H9 (cell line): ENCODE results near the gene ST6GAL1. TPM values are rescaled to one million over a fixed set of nuclear protein-coding genes. Genes with fewer than 3 reads are reported as not detected.

Source experiments
- DNase-seq: peaks from one replicate; pipeline ENCODE4 v3.0.0-alpha.2; 2017
- H2AFZ ChIP-seq: one replicate; pipeline ENCODE4 v1.6.1; 2013; ENCODE audit warnings: mild to moderate bottlenecking, low read length, control low read depth, moderate library complexity
- H2AK5ac ChIP-seq: 2 replicates; pipeline ENCODE4 v1.6.1; 2013; ENCODE audit warnings: low read length, control low read depth, mixed read lengths; ENCODE audit not compliant: insufficient read length
- H2BK120ac ChIP-seq: one replicate; pipeline ENCODE4 v1.6.1; 2013; ENCODE audit warnings: low read depth, mild to moderate bottlenecking, low read length, control low read depth, inconsistent platforms; ENCODE audit not compliant: poor library complexity, severe bottlenecking
- H2BK12ac ChIP-seq: 2 replicates; pipeline ENCODE4 v1.6.1; 2013; ENCODE audit warnings: low read length, control low read depth, mixed read lengths, low read depth; ENCODE audit not compliant: insufficient read length
- H2BK15ac ChIP-seq: 2 replicates; pipeline ENCODE4 v1.6.1; 2013; ENCODE audit warnings: low read depth, low read length, control low read depth
- H2BK20ac ChIP-seq: one replicate; pipeline ENCODE4 v1.6.1; 2013; ENCODE audit warnings: low read depth, mild to moderate bottlenecking, low read length, control low read depth, inconsistent platforms; ENCODE audit not compliant: poor library complexity, severe bottlenecking
- H2BK5ac ChIP-seq: 2 replicates; pipeline ENCODE4 v1.6.1; 2013; ENCODE audit warnings: low read length, control low read depth, mixed read lengths; ENCODE audit not compliant: insufficient read length
- H3K14ac ChIP-seq: 2 replicates; pipeline ENCODE4 v1.6.1; 2013; ENCODE audit warnings: low read length, control low read depth; ENCODE audit not compliant: insufficient read depth
- H3K18ac ChIP-seq: 2 replicates; pipeline ENCODE4 v1.6.1; 2013; ENCODE audit warnings: low read depth, mild to moderate bottlenecking, mixed read lengths, low read length, control low read depth; ENCODE audit not compliant: insufficient read length
- H3K23ac ChIP-seq: 2 replicates; pipeline ENCODE4 v1.6.1; 2013; ENCODE audit warnings: low read length, control low read depth, mixed read lengths, low read depth; ENCODE audit not compliant: insufficient read length
- H3K23me2 ChIP-seq: 2 replicates; pipeline ENCODE4 v1.6.1; 2013; ENCODE audit warnings: low read depth, mild to moderate bottlenecking, mixed read lengths, low read length, control low read depth; ENCODE audit not compliant: insufficient read length, poor library complexity, severe bottlenecking
- H3K27ac ChIP-seq: 2 replicates; pipeline ENCODE4 v1.5.1; 2013; ENCODE audit warnings: low read length, control low read depth, mixed read lengths, low read depth; ENCODE audit not compliant: insufficient read length
- H3K27me3 ChIP-seq: 2 replicates; pipeline ENCODE4 v1.6.1; 2013; ENCODE audit warnings: low read length, control low read depth, inconsistent platforms; ENCODE audit not compliant: insufficient read depth
- H3K4ac ChIP-seq: 2 replicates; pipeline ENCODE4 v1.6.1; 2013; ENCODE audit warnings: low read depth, mild to moderate bottlenecking, control low read depth, inconsistent platforms, low read length, moderate library complexity
- H3K4me1 ChIP-seq: 2 replicates; pipeline ENCODE4 v1.6.1; 2013; ENCODE audit warnings: low read length, control low read depth, inconsistent platforms; ENCODE audit not compliant: insufficient read depth
- H3K4me2 ChIP-seq: 2 replicates; pipeline ENCODE4 v1.6.1; 2013; ENCODE audit warnings: low read length, control low read depth, mixed read lengths; ENCODE audit not compliant: insufficient read length, insufficient read depth
- H3K56ac ChIP-seq: 2 replicates; pipeline ENCODE4 v1.6.1; 2013; ENCODE audit warnings: low read depth, mild to moderate bottlenecking, mixed read lengths, low read length, control low read depth; ENCODE audit not compliant: insufficient read length
- H3K79me1 ChIP-seq: 2 replicates; pipeline ENCODE4 v1.6.1; 2013; ENCODE audit warnings: low read depth, mild to moderate bottlenecking, moderate library complexity, low read length, control low read depth, inconsistent platforms; ENCODE audit not compliant: insufficient read depth, poor library complexity, severe bottlenecking
- H3K79me2 ChIP-seq: 2 replicates; pipeline ENCODE4 v1.6.1; 2013; ENCODE audit warnings: low read length, control low read depth, inconsistent platforms; ENCODE audit not compliant: insufficient read depth
- H3K9ac ChIP-seq: 2 replicates; pipeline ENCODE4 v1.6.1; 2013; ENCODE audit warnings: low read length, control low read depth, mixed read lengths; ENCODE audit not compliant: insufficient read length; ENCODE audit errors: extremely low read depth
- H3K9me3 ChIP-seq: one replicate; pipeline ENCODE4 v1.6.1; 2013; ENCODE audit warnings: low read depth, low read length, inconsistent platforms; ENCODE audit not compliant: control insufficient read depth
- H3T11ph ChIP-seq: one replicate; pipeline ENCODE4 v1.6.1; 2013; ENCODE audit warnings: mild to moderate bottlenecking, low read length, control low read depth, inconsistent platforms
- H4K20me1 ChIP-seq: one replicate; pipeline ENCODE4 v1.6.1; 2013; ENCODE audit not compliant: control insufficient read depth, insufficient read length, insufficient read depth
- H4K5ac ChIP-seq: 2 replicates; pipeline ENCODE4 v1.6.1; 2013; ENCODE audit warnings: low read depth, mild to moderate bottlenecking, mixed read lengths, low read length, control low read depth; ENCODE audit not compliant: insufficient read length
- H4K8ac ChIP-seq: replicated peaks from 2 replicates; pipeline ENCODE4 v1.6.1; 2013; ENCODE audit warnings: low read length, control low read depth, mixed read lengths, low read depth; ENCODE audit not compliant: insufficient read length
- H4K91ac ChIP-seq: 2 replicates; pipeline ENCODE4 v1.6.1; 2013; ENCODE audit warnings: low read depth, mild to moderate bottlenecking, moderate library complexity, mixed read lengths, low read length, control low read depth; ENCODE audit not compliant: insufficient read length
- H3K27ac Mint-ChIP-seq, 3 experiments: 2 replicates in 2 of 3; 3 replicates in 1 of 3; pipeline ENCODE4 v1.8.0; 2020 to 2021; ENCODE audit warnings: mixed read lengths in 3 of 3, mild to moderate bottlenecking in 1 of 3, moderate library complexity in 1 of 3
- H3K27me3 Mint-ChIP-seq: 2 replicates; pipeline ENCODE4 v1.8.0; 2021; ENCODE audit warnings: low read depth, mild to moderate bottlenecking, moderate library complexity, mixed read lengths
- H3K36me3 Mint-ChIP-seq, 3 experiments: 2 replicates in 2 of 3; 3 replicates in 1 of 3; pipeline ENCODE4 v1.8.0; 2020 to 2021; ENCODE audit warnings: low read depth in 3 of 3, mixed read lengths in 3 of 3; ENCODE audit not compliant: insufficient read depth in 1 of 3
- H3K4me1 Mint-ChIP-seq, 2 experiments: 2 replicates each; pipeline ENCODE4 v1.8.0; 2020; ENCODE audit warnings: mixed read lengths in 2 of 2
- H3K4me3 Mint-ChIP-seq, 2 experiments: 2 replicates in 1 of 2; 3 replicates in 1 of 2; pipeline ENCODE4 v1.8.0; 2020 to 2021; ENCODE audit warnings: mild to moderate bottlenecking in 2 of 2, mixed read lengths in 2 of 2, moderate library complexity in 1 of 2
- H3K9me3 Mint-ChIP-seq, 2 experiments: 2 replicates in 1 of 2; 3 replicates in 1 of 2; pipeline ENCODE4 v1.8.0; 2020; ENCODE audit warnings: mild to moderate bottlenecking in 2 of 2, mixed read lengths in 2 of 2, moderate library complexity in 1 of 2
- CTCF ChIP-seq: fragments of 200-600 bp; sonication (generic); conservative IDR thresholded peaks from 3 replicates; pipeline ENCODE4 v1.8.0; 2021; ENCODE audit warnings: antibody characterized with exemption, mild to moderate bottlenecking
- WGBS: extraction: QIAGEN DNeasy Blood & Tissue Kit; methylation state at CpG from one replicate; pipeline ENCODE4 v1.1.7; 2013; ENCODE audit warnings: missing lambda C conversion rate, low lambda C conversion rate, mixed read lengths; ENCODE audit not compliant: insufficient read length; ENCODE audit errors: extremely low coverage; 5-methylcytosine and 5-hydroxymethylcytosine counted together
- total RNA-seq: library from RNA; stranded (reverse); gene quantifications from 2 replicates; pipeline ENCODE4 v1.2.1, GENCODE V29; 2021

The ST6GAL1 gene
- total RNA-seq, 1 experiment from 2014 or later: 139 TPM

- Mint-ChIP-seq H3K4me1 (peaks cover 16 to 26% of the 10 kb centered on the region in 2 experiments; a peak in 3 of 4 replicates), H3K36me3 (peaks cover 23 to 37% (median 26%) of the 10 kb centered on the region in 3 experiments; a peak in 6 of 7 replicates), H3K27ac (peak overlapping the region in 2 of 3 experiments; percentile 34 to 42; a peak in 2 of 7 replicates), H3K9me3 (no peaks in the 10 kb centered on the region; a peak in 2 of 5 replicates), H3K27me3 (no peaks in the 10 kb centered on the region), H3K4me3 (no peak overlapping the region)
- Histone ChIP-seq H4K5ac (no peak overlapping the region), H3K9ac (no peak overlapping the region), H3K23me2 (no peaks in the 10 kb centered on the region), H3K14ac (no peak overlapping the region), H2BK12ac (no peak overlapping the region), H3K79me2 (no peaks in the 10 kb centered on the region; the same call in 1 of the 2 replicates), H4K8ac (no peak overlapping the region), H2AFZ (no peak overlapping the region), H3K27ac (no peak overlapping the region), H3T11ph (no peak overlapping the region), H2AK5ac (no peak overlapping the region), H3K56ac (no peak overlapping the region), H2BK120ac (no peak overlapping the region), H3K9me3 (no peaks in the 10 kb centered on the region), H3K79me1 (no peaks in the 10 kb centered on the region), H2BK20ac (no peak overlapping the region), H3K4ac (no peak overlapping the region), H3K18ac (no peak overlapping the region), H2BK15ac (no peak overlapping the region), H3K23ac (no peak overlapping the region), H3K4me2 (no peak overlapping the region), H3K4me1 (no peaks in the 10 kb centered on the region; the same call in 1 of the 2 replicates), H3K27me3 (no peaks in the 10 kb centered on the region), H4K20me1 (no peaks in the 10 kb centered on the region), H2BK5ac (no peak overlapping the region), H4K91ac (no peak overlapping the region)
- no peak for DNase-seq
- TF ChIP-seq CTCF: no peak
- no CpG with 5 or more reads among the region's 2 CpGs for WGBS
Observed at GRCh38 chr3:187026317-187026670, 96.0 kb downstream of the ST6GAL1 start.
